HG02763 (cell line): ENCODE data around the gene SLC7A4.

ENCODE experiments used
- ATAC-seq: cut with Tn5 transposase; IDR thresholded peaks from one replicate; pipeline ENCODE4 v1.9.1; 2021; ENCODE audit warnings: mild to moderate bottlenecking, moderate library complexity; ENCODE audit not compliant: unreplicated experiment

Gene SLC7A4

GRCh38 chr22:21000207-21000986 is 32.0 kb downstream of the SLC7A4 start:
- ATAC-seq: no peak

GRCh38 chr22:20999350-21000206 is 32.8 kb downstream of the SLC7A4 start:
- ATAC-seq: no peak

- ATAC-seq: no peak
Measured at GRCh38 chr22:20998411-20999336, 33.7 kb downstream of the SLC7A4 start.

- no peak for ATAC-seq
Measured at GRCh38 chr22:20997536-20998257, 34.7 kb downstream of the SLC7A4 start.

- no peak for ATAC-seq
Measured at GRCh38 chr22:20996598-20997535, 35.5 kb downstream of the SLC7A4 start.

GRCh38 chr22:20996031-20996410 is 36.3 kb downstream of the SLC7A4 start:
- ATAC-seq: no peak

- ATAC-seq: no peak
Measured at GRCh38 chr22:20995329-20996030, 36.9 kb downstream of the SLC7A4 start.

- no peak for ATAC-seq
Measured at GRCh38 chr22:20994902-20995241, 37.5 kb downstream of the SLC7A4 start.

- ATAC-seq: no peak
Measured at GRCh38 chr22:20994128-20994901, 38.0 kb downstream of the SLC7A4 start.

GRCh38 chr22:20993304-20994127 is 38.8 kb downstream of the SLC7A4 start:
- ATAC-seq: no peak

- ATAC-seq: no peak
Measured at GRCh38 chr22:20992456-20993303, 39.7 kb downstream of the SLC7A4 start.

GRCh38 chr22:20992056-20992442 is 40.3 kb downstream of the SLC7A4 start:
- no peak for ATAC-seq

- no peak for ATAC-seq
Measured at GRCh38 chr22:20991252-20992055, 40.9 kb downstream of the SLC7A4 start.

GRCh38 chr22:20990184-20991180 is 41.9 kb downstream of the SLC7A4 start:
- ATAC-seq: no peak
